Astrocyte (in vitro differentiated cells and primary cell): ENCODE data around the gene KCNA5. TPM values are rescaled to one million over a fixed set of nuclear protein-coding genes. Genes with fewer than 3 reads are reported as not detected.

ENCODE experiments used
- DNase-seq: peaks from one replicate; pipeline ENCODE4 v3.0.0-alpha.2; 2010; ENCODE audit warnings: low read depth
- FAIRE-seq: peaks from 2 replicates; lab custom pipeline; 2011; peaks lifted over from hg19 to GRCh38; lab: Jason Lieb, UNC
- H2AFZ ChIP-seq: 2 replicates; pipeline ENCODE4 v1.6.0; 2012; ENCODE audit warnings: low read depth, low read length, inconsistent platforms
- H3K27ac ChIP-seq: 2 replicates; pipeline ENCODE4 v1.5.1; 2011; ENCODE audit warnings: low read depth, low read length, inconsistent platforms
- H3K27me3 ChIP-seq: 2 replicates; pipeline ENCODE4 v1.6.0; 2011; ENCODE audit warnings: low read length, inconsistent platforms; ENCODE audit not compliant: insufficient read depth
- H3K36me3 ChIP-seq: 2 replicates; pipeline ENCODE4 v1.5.1; 2011; ENCODE audit warnings: low read length, inconsistent platforms; ENCODE audit not compliant: insufficient read depth
- H3K4me1 ChIP-seq: 2 replicates; pipeline ENCODE4 v1.5.1; 2011; ENCODE audit warnings: low read length, inconsistent platforms; ENCODE audit not compliant: insufficient read depth
- H3K4me2 ChIP-seq: 2 replicates; pipeline ENCODE4 v1.6.0; 2012; ENCODE audit warnings: low read length, inconsistent platforms
- H3K4me3 ChIP-seq: 2 replicates; pipeline ENCODE4 v1.5.1; 2011; ENCODE audit warnings: low read depth, mild to moderate bottlenecking, low read length, inconsistent platforms; ENCODE audit not compliant: insufficient read depth
- H3K79me2 ChIP-seq: 2 replicates; pipeline ENCODE4 v1.6.0; 2012; ENCODE audit warnings: mild to moderate bottlenecking, low read length, inconsistent platforms; ENCODE audit not compliant: insufficient read depth
- H3K9ac ChIP-seq: 2 replicates; pipeline ENCODE4 v1.6.0; 2012; ENCODE audit warnings: mild to moderate bottlenecking, low read length, inconsistent platforms
- H3K9me3 ChIP-seq: 2 replicates; pipeline ENCODE4 v1.5.1; 2012; ENCODE audit warnings: low read depth, mild to moderate bottlenecking, low read length, inconsistent platforms; ENCODE audit not compliant: insufficient read depth
- H4K20me1 ChIP-seq: 2 replicates; pipeline ENCODE4 v1.6.0; 2012; ENCODE audit warnings: low read length, inconsistent platforms; ENCODE audit not compliant: insufficient read depth
- H3K27ac Mint-ChIP-seq: one replicate; pipeline ENCODE4 v1.8.0; 2021; ENCODE audit warnings: mild to moderate bottlenecking, mixed read lengths; ENCODE audit not compliant: unreplicated experiment
- H3K27me3 Mint-ChIP-seq: one replicate; pipeline ENCODE4 v1.8.0; 2021; ENCODE audit warnings: low read depth, mixed read lengths; ENCODE audit not compliant: unreplicated experiment
- H3K36me3 Mint-ChIP-seq: one replicate; pipeline ENCODE4 v1.8.0; 2021; ENCODE audit warnings: low read depth, mixed read lengths; ENCODE audit not compliant: unreplicated experiment
- H3K4me1 Mint-ChIP-seq: one replicate; pipeline ENCODE4 v1.8.0; 2021; ENCODE audit warnings: low read depth, mixed read lengths; ENCODE audit not compliant: unreplicated experiment
- H3K4me3 Mint-ChIP-seq: one replicate; pipeline ENCODE4 v1.8.0; 2021; ENCODE audit warnings: mild to moderate bottlenecking, moderate library complexity, mixed read lengths; ENCODE audit not compliant: unreplicated experiment
- H3K9me3 Mint-ChIP-seq: one replicate; pipeline ENCODE4 v1.8.0; 2021; ENCODE audit warnings: mild to moderate bottlenecking, mixed read lengths; ENCODE audit not compliant: unreplicated experiment
- EZH2 ChIP-seq: IDR thresholded peaks from 2 replicates; pipeline ENCODE4 v1.6.1; 2012; ENCODE audit warnings: mild to moderate bottlenecking, low read length, inconsistent platforms; ENCODE audit not compliant: insufficient read depth
- total RNA-seq: library from RNA; stranded (reverse); gene quantifications from 2 replicates; pipeline ENCODE4 v1.2.1, GENCODE V29; 2021
- TF ChIP-seq, protein P1 (sequence below): IDR thresholded peaks from 2 replicates; pipeline ENCODE4 v1.5.1; 2011; ENCODE audit warnings: low read depth, mild to moderate bottlenecking, inconsistent platforms, low read length, moderate library complexity; ENCODE audit not compliant: insufficient read depth

Gene KCNA5
- total RNA-seq, 1 donor from 2014 or later, result not detected

GRCh38 chr12:5039815-5040214 lies 3.9 kb upstream of the KCNA5 start:
- no peak overlapping the region for H3K4me3 ChIP-seq
- Mint-ChIP-seq H3K27me3 (peaks cover 52% of the 10 kb centered on the region), H3K36me3 (no peaks in the 10 kb centered on the region), H3K9me3 (no peaks in the 10 kb centered on the region), H3K4me1 (no peaks in the 10 kb centered on the region), H3K27ac (no peak overlapping the region), H3K4me3 (no peak overlapping the region)
- no peak for FAIRE-seq
- TF ChIP-seq, protein P1, sequence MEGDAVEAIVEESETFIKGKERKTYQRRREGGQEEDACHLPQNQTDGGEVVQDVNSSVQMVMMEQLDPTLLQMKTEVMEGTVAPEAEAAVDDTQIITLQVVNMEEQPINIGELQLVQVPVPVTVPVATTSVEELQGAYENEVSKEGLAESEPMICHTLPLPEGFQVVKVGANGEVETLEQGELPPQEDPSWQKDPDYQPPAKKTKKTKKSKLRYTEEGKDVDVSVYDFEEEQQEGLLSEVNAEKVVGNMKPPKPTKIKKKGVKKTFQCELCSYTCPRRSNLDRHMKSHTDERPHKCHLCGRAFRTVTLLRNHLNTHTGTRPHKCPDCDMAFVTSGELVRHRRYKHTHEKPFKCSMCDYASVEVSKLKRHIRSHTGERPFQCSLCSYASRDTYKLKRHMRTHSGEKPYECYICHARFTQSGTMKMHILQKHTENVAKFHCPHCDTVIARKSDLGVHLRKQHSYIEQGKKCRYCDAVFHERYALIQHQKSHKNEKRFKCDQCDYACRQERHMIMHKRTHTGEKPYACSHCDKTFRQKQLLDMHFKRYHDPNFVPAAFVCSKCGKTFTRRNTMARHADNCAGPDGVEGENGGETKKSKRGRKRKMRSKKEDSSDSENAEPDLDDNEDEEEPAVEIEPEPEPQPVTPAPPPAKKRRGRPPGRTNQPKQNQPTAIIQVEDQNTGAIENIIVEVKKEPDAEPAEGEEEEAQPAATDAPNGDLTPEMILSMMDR, result no peak
- no peak for TF ChIP-seq EZH2
- DNase-seq, result no peak
- H3K9me3 ChIP-seq, result no peaks in the 10 kb centered on the region
- H2AFZ ChIP-seq, result no peak overlapping the region
- H3K4me2 ChIP-seq, result no peak overlapping the region
- H3K9ac ChIP-seq, result no peak overlapping the region
- H3K79me2 ChIP-seq, result no peaks in the 10 kb centered on the region
- no peaks in the 10 kb centered on the region for H3K4me1 ChIP-seq
- no peaks in the 10 kb centered on the region for H3K36me3 ChIP-seq
- H4K20me1 ChIP-seq, result no peaks in the 10 kb centered on the region
- peaks cover 40% of the 10 kb centered on the region for H3K27me3 ChIP-seq
- no peak overlapping the region for H3K27ac ChIP-seq

- H3K79me2 ChIP-seq, result no peaks in the 10 kb centered on the region
- TF ChIP-seq, protein P1, result no peak
- no peak for TF ChIP-seq EZH2
- Mint-ChIP-seq H3K27ac (no peak overlapping the region), H3K4me1 (no peaks in the 10 kb centered on the region), H3K36me3 (no peaks in the 10 kb centered on the region), H3K4me3 (no peak overlapping the region), H3K27me3 (peaks cover 56% of the 10 kb centered on the region), H3K9me3 (no peaks in the 10 kb centered on the region)
- H3K9me3 ChIP-seq, result no peaks in the 10 kb centered on the region
- H3K4me2 ChIP-seq, result no peak overlapping the region
- H3K4me3 ChIP-seq, result no peak overlapping the region
- DNase-seq (no peak), FAIRE-seq (no peak)
- no peak overlapping the region for H2AFZ ChIP-seq
- peaks cover 42% of the 10 kb centered on the region for H3K27me3 ChIP-seq
- no peaks in the 10 kb centered on the region for H3K36me3 ChIP-seq
- no peak overlapping the region for H3K27ac ChIP-seq
- no peaks in the 10 kb centered on the region for H3K4me1 ChIP-seq
- no peaks in the 10 kb centered on the region for H4K20me1 ChIP-seq
- no peak overlapping the region for H3K9ac ChIP-seq
Observed at GRCh38 chr12:5040368-5040767, 3.3 kb upstream of the KCNA5 start.

DNA sequence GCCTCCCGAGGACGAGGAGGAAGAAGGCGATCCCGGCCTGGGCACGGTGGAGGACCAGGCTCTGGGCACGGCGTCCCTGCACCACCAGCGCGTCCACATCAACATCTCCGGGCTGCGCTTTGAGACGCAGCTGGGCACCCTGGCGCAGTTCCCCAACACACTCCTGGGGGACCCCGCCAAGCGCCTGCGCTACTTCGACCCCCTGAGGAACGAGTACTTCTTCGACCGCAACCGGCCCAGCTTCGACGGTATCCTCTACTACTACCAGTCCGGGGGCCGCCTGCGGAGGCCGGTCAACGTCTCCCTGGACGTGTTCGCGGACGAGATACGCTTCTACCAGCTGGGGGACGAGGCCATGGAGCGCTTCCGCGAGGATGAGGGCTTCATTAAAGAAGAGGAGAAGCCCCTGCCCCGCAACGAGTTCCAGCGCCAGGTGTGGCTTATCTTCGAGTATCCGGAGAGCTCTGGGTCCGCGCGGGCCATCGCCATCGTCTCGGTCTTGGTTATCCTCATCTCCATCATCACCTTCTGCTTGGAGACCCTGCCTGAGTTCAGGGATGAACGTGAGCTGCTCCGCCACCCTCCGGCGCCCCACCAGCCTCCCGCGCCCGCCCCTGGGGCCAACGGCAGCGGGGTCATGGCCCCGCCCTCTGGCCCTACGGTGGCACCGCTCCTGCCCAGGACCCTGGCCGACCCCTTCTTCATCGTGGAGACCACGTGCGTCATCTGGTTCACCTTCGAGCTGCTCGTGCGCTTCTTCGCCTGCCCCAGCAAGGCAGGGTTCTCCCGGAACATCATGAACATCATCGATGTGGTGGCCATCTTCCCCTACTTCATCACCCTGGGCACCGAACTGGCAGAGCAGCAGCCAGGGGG lies 979 bp downstream of the KCNA5 start:
- no peak for FAIRE-seq
- H3K79me2 ChIP-seq, result no peaks in the 10 kb centered on the region
- no peak overlapping the region for H2AFZ ChIP-seq
- Mint-ChIP-seq H3K4me1 (no peaks in the 10 kb centered on the region), H3K4me3 (no peak overlapping the region), H3K9me3 (no peaks in the 10 kb centered on the region), H3K36me3 (peaks cover 2% of the 10 kb centered on the region), H3K27ac (no peak overlapping the region), H3K27me3 (peaks cover 79% of the 10 kb centered on the region)
- TF ChIP-seq, protein P1, result no peak
- peak; percentile 70 for TF ChIP-seq EZH2
- H3K9me3 ChIP-seq, result no peaks in the 10 kb centered on the region
- no peak for DNase-seq
- H3K4me3 ChIP-seq, result no peak overlapping the region
- no peaks in the 10 kb centered on the region for H3K36me3 ChIP-seq
- H3K27ac ChIP-seq, result no peak overlapping the region
- H4K20me1 ChIP-seq, result no peaks in the 10 kb centered on the region
- no peak overlapping the region for H3K9ac ChIP-seq
- H3K4me2 ChIP-seq, result no peak overlapping the region
- peaks cover 63% of the 10 kb centered on the region for H3K27me3 ChIP-seq
- no peaks in the 10 kb centered on the region for H3K4me1 ChIP-seq
